ENCODE data around the gene WDR74.

DNA sequence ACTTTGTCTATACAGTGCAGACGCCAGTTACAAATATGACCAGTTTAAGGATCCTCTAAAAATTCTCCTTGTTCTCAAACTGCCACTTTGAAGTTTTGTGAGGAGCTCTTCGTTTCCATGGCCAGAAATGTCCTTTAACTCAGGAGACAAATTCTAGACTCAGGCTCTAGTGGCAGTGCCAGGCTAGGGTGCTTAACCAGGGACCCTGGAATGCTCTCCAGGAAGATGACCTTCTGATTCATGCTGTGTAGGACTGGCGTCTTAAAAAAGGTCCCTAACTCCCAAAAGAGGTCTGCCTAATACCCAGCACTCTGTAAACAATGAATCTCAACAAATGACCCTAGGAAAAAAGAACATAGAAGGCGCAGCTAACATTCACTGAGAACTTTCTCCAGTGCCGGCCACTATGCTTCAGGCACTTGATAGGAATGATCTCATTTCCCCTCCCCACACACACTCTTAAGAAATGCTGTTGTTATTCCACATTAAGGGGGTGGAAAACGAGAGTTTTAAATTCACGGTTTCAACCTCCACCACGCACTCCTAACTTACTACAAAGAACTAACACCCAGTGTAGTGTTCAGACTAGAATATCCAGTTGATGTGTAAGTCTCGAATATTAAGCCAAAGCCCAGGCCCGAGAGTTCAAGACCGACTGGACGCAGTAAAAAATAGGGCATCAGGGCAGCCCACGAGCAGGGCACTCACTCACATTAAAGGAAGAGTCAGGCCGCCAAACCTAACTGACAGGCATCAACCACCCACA, 34.9 kb downstream of the WDR74 start:
- no peak; the same call in 1 of the 2 replicates for TF ChIP-seq TAF1 (IDR thresholded peaks at IDR 0.05; ENCODE audit: low read depth, low read length)
- no peak for TF ChIP-seq POLR2A (IDR thresholded peaks at IDR 0.05; ENCODE audit: low read depth, low read length)
- TF ChIP-seq POLR2AphosphoS5 (IDR thresholded peaks at IDR 0.05; ENCODE audit: low read depth, low read length): no peak
- no peak for TF ChIP-seq PAX5 (IDR thresholded peaks at IDR 0.05; ENCODE audit: insufficient read depth, low read length, severe bottlenecking)

Measured in GM12891 (cell line).